ENCODE measurements around the gene DRC1.

DNA sequence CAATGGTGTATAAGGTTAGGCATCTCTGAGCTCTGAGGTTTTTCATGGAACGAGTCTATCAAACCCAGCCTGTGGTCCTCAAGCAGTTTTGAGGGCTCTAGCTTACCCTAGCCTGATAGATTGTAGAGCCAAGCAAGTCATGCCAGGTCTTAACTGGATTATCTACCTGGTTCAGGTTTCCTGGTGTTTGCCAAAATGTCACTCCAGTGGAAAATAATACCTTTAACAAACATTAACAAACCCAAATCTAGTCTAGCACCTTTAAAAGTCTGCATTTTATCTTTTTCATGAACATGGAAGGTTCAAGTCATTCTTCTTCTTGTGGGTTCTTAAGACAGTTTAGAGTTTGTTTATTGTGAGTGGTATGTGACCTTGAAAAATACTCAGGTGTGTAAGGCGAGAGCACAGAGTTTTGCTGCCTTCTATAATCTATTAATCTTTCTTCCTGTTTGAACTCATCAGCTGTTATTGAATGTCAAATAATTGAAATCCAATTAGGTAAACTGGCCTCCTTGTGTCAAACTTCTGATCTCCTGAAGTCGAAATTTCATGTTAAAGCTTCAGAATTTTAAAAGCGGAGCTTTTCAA, 41.7 kb upstream of the DRC1 start:
- TF ChIP-seq POLR2A (IDR thresholded peaks at IDR 0.05) (no peak), POLR2AphosphoS5 (IDR thresholded peaks at IDR 0.05) (no peak), CTCF (IDR thresholded peaks at IDR 0.05) (no peak)
